IMR-90 (cell line): ENCODE measurements around the gene STEAP3. TPM values are rescaled to one million over a fixed set of nuclear protein-coding genes. Genes with fewer than 3 reads are reported as not detected.

Experiments
- ATAC-seq: fragments of 200-7000 bp; cut with Tn5 transposase; 2 replicates; pipeline ENCODE4 v1.9.1; 2020; ENCODE audit warnings: low read depth, mild to moderate bottlenecking, moderate library complexity
- BruUV-seq: library from RNA; stranded (reverse); fragments of 400-500 nt; replicated peaks from 2 replicates; lab custom pipeline; 2021; lab: Mats Ljungman, UMichigan
- CTCF ChIA-PET: fragments of 300-600 bp; formaldehyde crosslinking; extraction: SDS; loops from one replicate; lab custom pipeline; 2021; ENCODE audit warnings: antibody characterized with exemption; lab: Yijun Ruan, JAX
- POLR2A ChIA-PET: fragments of 300-600 bp; sonication (Branson Sonifier 250); formaldehyde crosslinking; loops from one replicate; lab custom pipeline; 2022; ENCODE audit warnings: antibody characterized with exemption; ENCODE audit not compliant: unreplicated experiment; lab: Charles Lee
- DNase-seq: peaks from one replicate; pipeline ENCODE4 v3.0.0; 2013
- H2AFZ ChIP-seq: replicated peaks from 2 replicates; pipeline ENCODE3; 2013; ENCODE audit warnings: low read length, mild to moderate bottlenecking; ENCODE audit not compliant: poor library complexity
- H2AK5ac ChIP-seq: 2 replicates; pipeline ENCODE4 v1.6.1; 2013; ENCODE audit warnings: low read depth, low read length, inconsistent platforms
- H2AK9ac ChIP-seq: replicated peaks from 2 replicates; pipeline ENCODE3; 2013; ENCODE audit warnings: mild to moderate bottlenecking, low read depth, low read length, moderate library complexity; ENCODE audit not compliant: poor library complexity
- H2BK120ac ChIP-seq: 2 replicates; pipeline ENCODE4 v1.6.1; 2013; ENCODE audit warnings: low read depth, low read length, inconsistent platforms
- H2BK15ac ChIP-seq: 3 replicates; pipeline ENCODE4 v1.6.1; 2013; ENCODE audit warnings: low read depth, low read length, inconsistent platforms
- H2BK20ac ChIP-seq: 2 replicates; pipeline ENCODE4 v1.6.1; 2013; ENCODE audit warnings: low read depth, mild to moderate bottlenecking, inconsistent platforms, low read length, moderate library complexity
- H2BK5ac ChIP-seq: 2 replicates; pipeline ENCODE4 v1.6.1; 2013; ENCODE audit warnings: mild to moderate bottlenecking, low read depth, low read length, inconsistent platforms; ENCODE audit not compliant: poor library complexity, severe bottlenecking
- H3K14ac ChIP-seq: replicated peaks from 2 replicates; pipeline ENCODE4 v1.6.1; 2013; ENCODE audit warnings: low read depth, low read length, inconsistent platforms
- H3K18ac ChIP-seq: 2 replicates; pipeline ENCODE4 v1.6.1; 2013; ENCODE audit warnings: low read depth, low read length, control low read depth
- H3K23ac ChIP-seq: 2 replicates; pipeline ENCODE4 v1.6.1; 2013; ENCODE audit warnings: low read depth, low read length, inconsistent platforms
- H3K27ac ChIP-seq: 2 replicates; pipeline ENCODE4 v1.5.1; 2013; ENCODE audit warnings: mild to moderate bottlenecking, control low read depth, low read length; ENCODE audit not compliant: insufficient read depth
- H3K27me3 ChIP-seq: 2 replicates; pipeline ENCODE4 v1.6.1; 2013; ENCODE audit warnings: low read length; ENCODE audit not compliant: control insufficient read depth, insufficient read depth
- H3K36me3 ChIP-seq: 2 replicates; pipeline ENCODE4 v1.6.1; 2013; ENCODE audit warnings: low read length, mixed read lengths; ENCODE audit not compliant: control insufficient read depth, insufficient read depth
- H3K4ac ChIP-seq: 2 replicates; pipeline ENCODE4 v1.6.1; 2013; ENCODE audit warnings: low read depth, low read length, inconsistent platforms
- H3K4me1 ChIP-seq: 2 replicates; pipeline ENCODE4 v1.6.1; 2013; ENCODE audit warnings: low read length, mixed read lengths; ENCODE audit not compliant: control insufficient read depth, insufficient read depth
- H3K4me2 ChIP-seq: 2 replicates; pipeline ENCODE4 v1.6.1; 2013; ENCODE audit warnings: low read depth, mild to moderate bottlenecking, control low read depth, low read length, moderate library complexity
- H3K4me3 ChIP-seq: 2 replicates; pipeline ENCODE4 v1.5.1; 2013; ENCODE audit warnings: low read depth, mild to moderate bottlenecking, control low read depth, low read length, moderate library complexity; ENCODE audit not compliant: insufficient read depth
- H3K56ac ChIP-seq: 2 replicates; pipeline ENCODE4 v1.6.1; 2013; ENCODE audit warnings: low read length, inconsistent platforms; ENCODE audit not compliant: insufficient read depth; ENCODE audit errors: extremely low read depth
- H3K79me1 ChIP-seq, 2 experiments: 2 replicates each; pipeline ENCODE4 v1.6.1; 2013; ENCODE audit warnings: low read length in 2 of 2, inconsistent platforms in 1 of 2, low read depth in 1 of 2
- H3K9ac ChIP-seq: 2 replicates; pipeline ENCODE4 v1.6.1; 2013; ENCODE audit warnings: low read depth, low read length, control low read depth
- H3K9me1 ChIP-seq: 2 replicates; pipeline ENCODE4 v1.6.1; 2013; ENCODE audit warnings: low read length, inconsistent platforms; ENCODE audit not compliant: insufficient read depth
- H3K9me3 ChIP-seq: 2 replicates; pipeline ENCODE4 v1.6.1; 2013; ENCODE audit warnings: low read length; ENCODE audit not compliant: control insufficient read depth, insufficient read depth
- H4K20me1 ChIP-seq: 2 replicates; pipeline ENCODE4 v1.6.1; 2013; ENCODE audit warnings: low read length, inconsistent platforms; ENCODE audit not compliant: insufficient read depth
- H4K5ac ChIP-seq: 2 replicates; pipeline ENCODE4 v1.6.1; 2013; ENCODE audit warnings: mild to moderate bottlenecking, low read depth, low read length, control low read depth
- H4K8ac ChIP-seq, 2 experiments: 2 replicates each; pipeline ENCODE4 v1.6.1; 2013; ENCODE audit warnings: low read depth in 2 of 2, low read length in 2 of 2, control low read depth in 1 of 2, inconsistent platforms in 1 of 2
- H4K91ac ChIP-seq: 2 replicates; pipeline ENCODE4 v1.6.1; 2013; ENCODE audit warnings: low read depth, low read length, inconsistent platforms; ENCODE audit not compliant: insufficient read depth
- BHLHE40 ChIP-seq: fragments of 150-350 bp; IDR thresholded peaks from 2 replicates; pipeline ENCODE4 v1.6.1; 2016; ENCODE audit warnings: mild to moderate bottlenecking, low read depth, low read length
- CEBPB ChIP-seq: IDR thresholded peaks from 2 replicates; pipeline ENCODE4 v1.6.1; 2012; ENCODE audit warnings: low read depth, low read length, improper control_type of control experiment
- CHD1 ChIP-seq: IDR thresholded peaks from 2 replicates; pipeline ENCODE4 v1.6.1; 2012; ENCODE audit warnings: low read depth, low read length, improper control_type of control experiment
- FOS ChIP-seq: fragments of 150-350 bp; IDR thresholded peaks from 2 replicates; pipeline ENCODE4 v1.6.1; 2016; ENCODE audit warnings: low read depth, low read length
- MAFK ChIP-seq: IDR thresholded peaks from 2 replicates; pipeline ENCODE4 v1.6.1; 2012; ENCODE audit warnings: low read depth, low read length, improper control_type of control experiment
- MAZ ChIP-seq: IDR thresholded peaks from 2 replicates; pipeline ENCODE4 v1.6.1; 2012; ENCODE audit warnings: low read depth, mild to moderate bottlenecking, low read length, improper control_type of control experiment, moderate library complexity, borderline replicate concordance
- MXI1 ChIP-seq: IDR thresholded peaks from 2 replicates; pipeline ENCODE4 v1.6.1; 2012; ENCODE audit warnings: low read depth, mild to moderate bottlenecking, low read length, moderate library complexity, borderline replicate concordance
- NFE2L2 ChIP-seq: fragments of 150-350 bp; IDR thresholded peaks from 2 replicates; pipeline ENCODE4 v1.6.1; 2016; ENCODE audit warnings: low read depth, mild to moderate bottlenecking, low read length
- POLR2A ChIP-seq: IDR thresholded peaks from 2 replicates; pipeline ENCODE4 v1.6.1; 2012; ENCODE audit warnings: mild to moderate bottlenecking, low read depth, low read length
- RAD21 ChIP-seq: IDR thresholded peaks from 2 replicates; pipeline ENCODE4 v1.6.1; 2012; ENCODE audit warnings: low read length, improper control_type of control experiment
- RCOR1 ChIP-seq: IDR thresholded peaks from 2 replicates; pipeline ENCODE4 v1.6.1; 2012; ENCODE audit warnings: mild to moderate bottlenecking, low read length, improper control_type of control experiment; ENCODE audit not compliant: insufficient replicate concordance
- RFX5 ChIP-seq: IDR thresholded peaks from 2 replicates; pipeline ENCODE4 v1.8.0; 2012; ENCODE audit warnings: low read depth, mild to moderate bottlenecking, low read length, moderate library complexity
- SMC3 ChIP-seq: fragments of 150-350 bp; IDR thresholded peaks from 2 replicates; pipeline ENCODE4 v1.6.1; 2016; ENCODE audit warnings: low read depth, mild to moderate bottlenecking, antibody characterized with exemption, low read length, moderate library complexity
- WGBS, 2 experiments: methylation state at CpG; one replicate each; pipeline versions ENCODE4 v1.1.5 to v1.1.7; 2013; ENCODE audit warnings: missing lambda C conversion rate in 2 of 2; ENCODE audit not compliant: insufficient read length in 1 of 2; ENCODE audit errors: extremely low coverage in 2 of 2; 5-methylcytosine and 5-hydroxymethylcytosine counted together
- dilution Hi-C: fragments of 300-500 bp; cut with HindIII; formaldehyde crosslinking; loops from one replicate; pipeline ENCODE4 v1.14.3; 2018; ENCODE audit warnings: low sequenced_read_pairs; ENCODE audit not compliant: unreplicated experiment
- in situ Hi-C: fragments of 300-500 bp; cut with MboI; formaldehyde crosslinking; loops from 3 replicates; pipeline ENCODE4 v1.14.3; 2019; ENCODE audit warnings: low sequenced_read_pairs, inconsistent platforms, mixed read lengths
- intact Hi-C: fragments of 100-400 bp; cut with micrococcal nuclease; formaldehyde crosslinking; loops from 2 replicates; pipeline ENCODE4 v1.10.0; 2022
- polyA plus RNA-seq, 3 experiments: library from polyadenylated mRNA; depleted of rRNA; stranded (reverse); fragments of >200 nt; gene quantifications; 2 replicates each; pipeline ENCODE4 v1.2.3, GENCODE V29; 2012; ENCODE audit warnings: low replicate concordance in 1 of 3
- total RNA-seq: library from RNA; depleted of rRNA; stranded (reverse); fragments of >200 nt; gene quantifications from 2 replicates; pipeline ENCODE4 v1.2.3, GENCODE V29; 2012
- TF ChIP-seq, protein P1 (sequence below): fragments of 150-350 bp; IDR thresholded peaks from 2 replicates; pipeline ENCODE4 v1.6.1; 2016; ENCODE audit warnings: low read depth, mild to moderate bottlenecking, low read length, moderate library complexity, borderline replicate concordance
- TF ChIP-seq, protein P2 (sequence below): fragments of 150-350 bp; IDR thresholded peaks from 2 replicates; pipeline ENCODE4 v1.6.1; 2017; ENCODE audit warnings: mild to moderate bottlenecking, antibody characterized with exemption, low read length, low read depth
- TF ChIP-seq, protein P3 (sequence below): conservative IDR thresholded peaks from 2 replicates; pipeline ENCODE4 v1.5.1; 2012; ENCODE audit warnings: mild to moderate bottlenecking, low read depth, low read length, improper control_type of control experiment

Gene STEAP3
- total and polyA plus RNA-seq, 2 of the 4 experiments (the other 2 are of a cell fraction), result 19.4 to 43.9 TPM

DNA sequence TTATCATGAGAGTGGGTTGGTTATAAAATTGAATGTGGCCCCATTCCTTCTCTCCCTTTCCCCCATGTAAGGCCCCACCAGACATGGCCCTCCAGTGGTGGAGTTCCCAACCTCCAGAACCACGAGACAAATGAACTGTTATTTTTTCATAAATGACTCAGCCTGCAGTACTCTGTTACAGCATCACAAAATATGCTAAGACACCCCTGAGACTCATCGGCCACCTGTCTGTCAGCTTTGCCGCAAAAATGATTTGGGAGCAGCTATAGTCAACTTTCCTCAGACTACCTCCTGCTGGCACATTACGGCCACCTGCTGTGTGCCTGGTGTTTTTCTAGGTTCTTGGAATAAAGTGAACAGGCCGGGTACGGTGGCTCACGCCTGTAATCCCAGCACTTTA is 43.6 kb upstream of the STEAP3 start:
- intact Hi-C loops (no loop called here), dilution Hi-C loops (no loop called here), in situ Hi-C loops (no loop called here)
- H3K9ac ChIP-seq, result no peak overlapping the region
- no peak overlapping the region for H2AK5ac ChIP-seq
- H3K14ac ChIP-seq, result no peak overlapping the region
- POLR2A ChIA-PET, result no interaction called here
- H2BK5ac ChIP-seq, result no peak overlapping the region
- no TSS peak for BruUV-seq
- no peaks in the 10 kb centered on the region for H3K9me3 ChIP-seq
- 73% methylated on average over 4 of the region's 7 CpGs; no CpG with 5 or more reads in 1 of the 2 experiments for WGBS, 2 experiments
- no peaks in the 10 kb centered on the region for H3K4me1 ChIP-seq
- no peak overlapping the region for H2BK120ac ChIP-seq
- H2AK9ac ChIP-seq, result no peak overlapping the region
- no peak overlapping the region for H4K91ac ChIP-seq
- H2AFZ ChIP-seq, result no peak overlapping the region
- H3K23ac ChIP-seq, result no peak overlapping the region
- no peaks in the 10 kb centered on the region for H3K9me1 ChIP-seq
- TF ChIP-seq CEBPB (no peak), RAD21 (no peak), MAZ (no peak), MXI1 (no peak), FOS (no peak), SMC3 (no peak), RFX5 (no peak), POLR2A (no peak), RCOR1 (no peak), BHLHE40 (no peak), MAFK (no peak), CHD1 (no peak), NFE2L2 (no peak)
- TF ChIP-seq, protein P1, sequence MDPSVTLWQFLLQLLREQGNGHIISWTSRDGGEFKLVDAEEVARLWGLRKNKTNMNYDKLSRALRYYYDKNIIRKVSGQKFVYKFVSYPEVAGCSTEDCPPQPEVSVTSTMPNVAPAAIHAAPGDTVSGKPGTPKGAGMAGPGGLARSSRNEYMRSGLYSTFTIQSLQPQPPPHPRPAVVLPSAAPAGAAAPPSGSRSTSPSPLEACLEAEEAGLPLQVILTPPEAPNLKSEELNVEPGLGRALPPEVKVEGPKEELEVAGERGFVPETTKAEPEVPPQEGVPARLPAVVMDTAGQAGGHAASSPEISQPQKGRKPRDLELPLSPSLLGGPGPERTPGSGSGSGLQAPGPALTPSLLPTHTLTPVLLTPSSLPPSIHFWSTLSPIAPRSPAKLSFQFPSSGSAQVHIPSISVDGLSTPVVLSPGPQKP, result no peak
- TF ChIP-seq, protein P2, sequence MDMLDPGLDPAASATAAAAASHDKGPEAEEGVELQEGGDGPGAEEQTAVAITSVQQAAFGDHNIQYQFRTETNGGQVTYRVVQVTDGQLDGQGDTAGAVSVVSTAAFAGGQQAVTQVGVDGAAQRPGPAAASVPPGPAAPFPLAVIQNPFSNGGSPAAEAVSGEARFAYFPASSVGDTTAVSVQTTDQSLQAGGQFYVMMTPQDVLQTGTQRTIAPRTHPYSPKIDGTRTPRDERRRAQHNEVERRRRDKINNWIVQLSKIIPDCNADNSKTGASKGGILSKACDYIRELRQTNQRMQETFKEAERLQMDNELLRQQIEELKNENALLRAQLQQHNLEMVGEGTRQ, result no peak
- TF ChIP-seq, protein P3, sequence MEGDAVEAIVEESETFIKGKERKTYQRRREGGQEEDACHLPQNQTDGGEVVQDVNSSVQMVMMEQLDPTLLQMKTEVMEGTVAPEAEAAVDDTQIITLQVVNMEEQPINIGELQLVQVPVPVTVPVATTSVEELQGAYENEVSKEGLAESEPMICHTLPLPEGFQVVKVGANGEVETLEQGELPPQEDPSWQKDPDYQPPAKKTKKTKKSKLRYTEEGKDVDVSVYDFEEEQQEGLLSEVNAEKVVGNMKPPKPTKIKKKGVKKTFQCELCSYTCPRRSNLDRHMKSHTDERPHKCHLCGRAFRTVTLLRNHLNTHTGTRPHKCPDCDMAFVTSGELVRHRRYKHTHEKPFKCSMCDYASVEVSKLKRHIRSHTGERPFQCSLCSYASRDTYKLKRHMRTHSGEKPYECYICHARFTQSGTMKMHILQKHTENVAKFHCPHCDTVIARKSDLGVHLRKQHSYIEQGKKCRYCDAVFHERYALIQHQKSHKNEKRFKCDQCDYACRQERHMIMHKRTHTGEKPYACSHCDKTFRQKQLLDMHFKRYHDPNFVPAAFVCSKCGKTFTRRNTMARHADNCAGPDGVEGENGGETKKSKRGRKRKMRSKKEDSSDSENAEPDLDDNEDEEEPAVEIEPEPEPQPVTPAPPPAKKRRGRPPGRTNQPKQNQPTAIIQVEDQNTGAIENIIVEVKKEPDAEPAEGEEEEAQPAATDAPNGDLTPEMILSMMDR, result no peak
- no peak overlapping the region for H3K56ac ChIP-seq
- no peak for DNase-seq
- H4K5ac ChIP-seq, result no peak overlapping the region
- ATAC-seq, result peak; percentile 52; the same call in 1 of the 2 replicates
- no peak overlapping the region for H3K4me3 ChIP-seq
- no peaks in the 10 kb centered on the region for H3K79me1 ChIP-seq
- no peaks in the 10 kb centered on the region for H3K36me3 ChIP-seq
- peaks cover 2% of the 10 kb centered on the region; the same call in 1 of the 2 replicates for H3K27me3 ChIP-seq
- no peaks in the 10 kb centered on the region for H4K20me1 ChIP-seq
- H3K4ac ChIP-seq, result no peak overlapping the region
- no peak overlapping the region for H3K4me2 ChIP-seq
- H4K8ac ChIP-seq, result no peak overlapping the region
- CTCF ChIA-PET, result interaction anchor here (1.0 kb wide), 1 partner anchor 44 kb away, joined by 3 read pairs; the partner anchor contains the start of gene STEAP3
- no peak overlapping the region for H3K18ac ChIP-seq
- H3K27ac ChIP-seq, result no peak overlapping the region
- H2BK15ac ChIP-seq, result no peak overlapping the region
- H2BK20ac ChIP-seq, result no peak overlapping the region
